Body of pancreas (tissue), 4 donors: Measurements from ENCODE around the gene MROH9. TPM values are rescaled to one million over a fixed set of nuclear protein-coding genes. Genes with fewer than 3 reads are reported as not detected.

Experiments
- ATAC-seq: fragments of 150-250 bp; one replicate; pipeline ENCODE4 v1.9.1; 2016
- DNase-seq, 4 donors: peaks; one replicate each; pipeline ENCODE4 v3.0.0-alpha.2; 2019
- H3K27ac ChIP-seq, 4 donors: fragments of 200-600 bp; sonication (generic); 1 replicate in 3 of 4; 2 replicates in 1 of 4; pipeline versions ENCODE4 v1.5.1 to v1.6.1; 2016 to 2019; ENCODE audit warnings: mild to moderate bottlenecking in 1 of 4, mixed read lengths in 1 of 4, moderate library complexity in 1 of 4
- H3K27me3 ChIP-seq, 2 donors: fragments of 200-600 bp; sonication (generic); one replicate each; pipeline ENCODE4 v1.6.0; 2016; ENCODE audit warnings: mild to moderate bottlenecking in 1 of 2
- H3K36me3 ChIP-seq, 2 donors: fragments of 200-600 bp; sonication (generic); replicated peaks in 1 of 2; 2 replicates each; pipeline ENCODE4 v1.5.1; 2016; ENCODE audit warnings: low read depth in 2 of 2; ENCODE audit not compliant: insufficient read depth in 1 of 2
- H3K4me1 ChIP-seq: fragments of 200-600 bp; sonication (generic); one replicate; pipeline ENCODE4 v1.6.0; 2016
- H3K4me3 ChIP-seq, 2 donors: fragments of 200-600 bp; sonication (generic); 1 replicate in 1 of 2; 2 replicates in 1 of 2; pipeline ENCODE4 v1.5.1; 2016 to 2019
- H3K9me3 ChIP-seq, 3 donors: fragments of 200-600 bp; sonication (generic); 1 replicate in 2 of 3; 2 replicates in 1 of 3; pipeline ENCODE4 v1.5.1; 2016
- POLR2A ChIP-seq, 3 donors: fragments of 450-650 bp; IDR thresholded peaks; one replicate each; pipeline ENCODE4 v1.6.1; 2016; ENCODE audit warnings: antibody characterized with exemption in 3 of 3, mild to moderate bottlenecking in 2 of 3
- WGBS, 2 donors: methylation state at CpG; one replicate each; pipeline ENCODE4 v1.1.5; 2017; 5-methylcytosine and 5-hydroxymethylcytosine counted together
- intact Hi-C: fragments of 100-400 bp; cut with DNase I; formaldehyde crosslinking; loops from one replicate; pipeline ENCODE4 v1.15.1; 2023
- total RNA-seq, 2 donors: library from RNA; depleted of rRNA; stranded (reverse); fragments of >200 nt; gene quantifications; one replicate each; pipeline ENCODE4 v1.1.0, GENCODE V29; 2016
- TF ChIP-seq, protein P1 (sequence below), 7 experiments: fragments of 450-650 bp in 4 of 7; fragments of 200-600 bp in 3 of 7; sonication (generic) in 3 of 7; IDR thresholded peaks; one replicate each; pipeline ENCODE4 v1.5.1; 2016 to 2019; ENCODE audit warnings: antibody characterized with exemption in 7 of 7

The MROH9 gene
- total RNA-seq, 2 donors from 2014 or later, result not detected

DNA sequence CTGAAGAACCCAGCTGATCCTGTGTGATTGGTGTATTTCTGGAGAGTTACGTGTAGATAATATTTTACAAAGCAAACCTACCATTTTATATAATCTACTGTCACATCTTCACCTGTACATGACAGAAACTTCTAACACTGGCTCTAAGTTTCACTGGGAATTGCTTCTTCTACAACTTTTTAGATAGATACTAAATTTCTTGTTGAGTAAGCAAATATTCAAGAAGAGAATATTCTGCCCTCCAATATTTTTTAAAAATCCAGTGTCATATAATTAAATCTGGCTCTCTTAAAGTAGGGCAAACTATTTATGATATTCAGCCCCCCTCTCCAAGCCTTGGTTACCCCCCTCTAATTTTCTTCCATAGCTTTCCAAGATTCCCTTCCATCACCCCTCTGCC, 50.1 kb downstream of the MROH9 start:
- Histone ChIP-seq H3K4me3 (no peak overlapping the region), H3K36me3 (no peaks in the 10 kb centered on the region), H3K9me3 (no peaks in the 10 kb centered on the region), H3K27ac (no peak overlapping the region), H3K27me3 (no peaks in the 10 kb centered on the region), H3K4me1 (no peaks in the 10 kb centered on the region)
- no peak for TF ChIP-seq POLR2A (IDR thresholded peaks at IDR 0.05)
- TF ChIP-seq, protein P1, sequence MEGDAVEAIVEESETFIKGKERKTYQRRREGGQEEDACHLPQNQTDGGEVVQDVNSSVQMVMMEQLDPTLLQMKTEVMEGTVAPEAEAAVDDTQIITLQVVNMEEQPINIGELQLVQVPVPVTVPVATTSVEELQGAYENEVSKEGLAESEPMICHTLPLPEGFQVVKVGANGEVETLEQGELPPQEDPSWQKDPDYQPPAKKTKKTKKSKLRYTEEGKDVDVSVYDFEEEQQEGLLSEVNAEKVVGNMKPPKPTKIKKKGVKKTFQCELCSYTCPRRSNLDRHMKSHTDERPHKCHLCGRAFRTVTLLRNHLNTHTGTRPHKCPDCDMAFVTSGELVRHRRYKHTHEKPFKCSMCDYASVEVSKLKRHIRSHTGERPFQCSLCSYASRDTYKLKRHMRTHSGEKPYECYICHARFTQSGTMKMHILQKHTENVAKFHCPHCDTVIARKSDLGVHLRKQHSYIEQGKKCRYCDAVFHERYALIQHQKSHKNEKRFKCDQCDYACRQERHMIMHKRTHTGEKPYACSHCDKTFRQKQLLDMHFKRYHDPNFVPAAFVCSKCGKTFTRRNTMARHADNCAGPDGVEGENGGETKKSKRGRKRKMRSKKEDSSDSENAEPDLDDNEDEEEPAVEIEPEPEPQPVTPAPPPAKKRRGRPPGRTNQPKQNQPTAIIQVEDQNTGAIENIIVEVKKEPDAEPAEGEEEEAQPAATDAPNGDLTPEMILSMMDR (IDR thresholded peaks at IDR 0.05), result no peak
- DNase-seq, result no peak
- WGBS, 2 donors, result 59 to 72% methylated on average over 1 of the region's 1 CpG
- intact Hi-C loops, result no loop called here
- no peak for ATAC-seq

DNA sequence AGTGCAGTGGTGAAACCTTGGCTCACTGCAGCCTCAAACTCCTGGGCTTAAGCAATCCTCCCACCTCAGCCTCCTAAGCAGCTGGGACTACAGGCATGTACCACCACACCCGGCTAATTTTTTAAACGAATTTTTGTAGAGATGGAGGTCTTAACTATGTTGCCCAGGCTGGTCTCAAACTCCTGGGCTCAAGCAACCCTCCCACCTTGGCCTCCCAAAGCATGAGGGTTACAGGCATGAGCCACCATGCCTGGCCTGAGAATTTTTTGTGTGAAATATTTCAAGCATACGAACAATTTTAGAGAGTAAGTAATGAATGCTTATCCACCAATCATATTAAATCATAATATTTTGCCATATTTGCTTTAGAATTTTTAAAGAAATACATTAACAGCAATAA, 51.6 kb downstream of the MROH9 start:
- Histone ChIP-seq H3K4me1 (no peaks in the 10 kb centered on the region), H3K9me3 (no peaks in the 10 kb centered on the region), H3K36me3 (no peaks in the 10 kb centered on the region), H3K27ac (no peak overlapping the region), H3K27me3 (no peaks in the 10 kb centered on the region), H3K4me3 (no peak overlapping the region)
- intact Hi-C loops, result no loop called here
- TF ChIP-seq, protein P1 (IDR thresholded peaks at IDR 0.05), result no peak
- TF ChIP-seq POLR2A (IDR thresholded peaks at IDR 0.05), result no peak
- 73 to 76% methylated on average over 3 of the region's 3 CpGs for WGBS, 2 donors
- ATAC-seq (no peak), DNase-seq (no peak)

DNA sequence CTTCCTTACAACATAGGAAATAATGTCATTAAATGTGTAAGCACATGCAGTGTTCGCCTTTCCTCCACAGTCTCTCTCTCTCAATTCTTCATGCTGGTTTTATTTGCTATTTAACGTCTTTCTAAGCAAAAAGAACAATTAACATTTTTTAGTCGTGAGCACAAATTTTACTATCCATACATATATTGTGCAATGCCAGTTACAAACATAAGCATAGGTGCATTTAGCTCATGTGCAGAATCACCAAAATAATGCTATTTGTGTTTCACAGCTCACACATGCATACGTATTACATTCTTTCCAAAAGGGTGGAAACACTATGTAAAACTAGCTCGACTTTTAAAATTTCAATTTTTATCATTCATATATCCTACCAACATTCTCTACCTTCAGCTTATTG, 52.1 kb downstream of the MROH9 start:
- 49 to 56% methylated on average over 5 of the region's 5 CpGs for whole genome bisulfite sequencing, 2 donors
- H3K4me3 ChIP-seq, result no peak overlapping the region
- no peaks in the 10 kb centered on the region for H3K9me3 ChIP-seq
- intact Hi-C loops, result no loop called here
- DNase-seq (no peak), ATAC-seq (no peak)
- H3K27me3 ChIP-seq, result no peaks in the 10 kb centered on the region
- TF ChIP-seq POLR2A (IDR thresholded peaks at IDR 0.05), result no peak
- TF ChIP-seq, protein P1 (IDR thresholded peaks at IDR 0.05), result no peak
- no peak overlapping the region for H3K27ac ChIP-seq
- no peaks in the 10 kb centered on the region for H3K4me1 ChIP-seq
- H3K36me3 ChIP-seq, result no peaks in the 10 kb centered on the region

DNA sequence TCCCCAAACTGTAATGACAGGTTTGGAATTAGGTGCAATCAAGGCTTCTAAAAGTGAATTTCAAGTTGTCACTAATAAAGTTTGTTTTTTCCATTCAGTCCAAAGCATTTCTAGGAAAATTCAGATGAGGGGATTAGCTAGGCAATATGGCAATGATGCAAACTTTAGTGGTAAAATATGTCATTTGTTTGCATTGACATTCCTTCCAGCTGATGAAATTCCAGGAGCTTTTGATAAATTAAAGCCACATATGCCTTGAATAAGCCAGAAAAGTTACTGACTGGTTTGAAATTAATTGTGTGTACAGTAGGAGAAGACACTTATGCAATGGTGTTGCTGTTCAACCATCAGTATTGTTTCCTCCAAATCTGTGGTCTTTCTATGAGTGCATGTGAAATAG, 57.8 kb downstream of the MROH9 start:
- ATAC-seq (no peak), DNase-seq (no peak)
- Histone ChIP-seq H3K36me3 (no peaks in the 10 kb centered on the region), H3K27ac (no peak overlapping the region), H3K4me3 (no peak overlapping the region), H3K27me3 (no peaks in the 10 kb centered on the region), H3K4me1 (no peaks in the 10 kb centered on the region), H3K9me3 (no peaks in the 10 kb centered on the region)
- TF ChIP-seq, protein P1 (IDR thresholded peaks at IDR 0.05), result no peak
- TF ChIP-seq POLR2A (IDR thresholded peaks at IDR 0.05), result no peak
- intact Hi-C loops, result no loop called here

DNA sequence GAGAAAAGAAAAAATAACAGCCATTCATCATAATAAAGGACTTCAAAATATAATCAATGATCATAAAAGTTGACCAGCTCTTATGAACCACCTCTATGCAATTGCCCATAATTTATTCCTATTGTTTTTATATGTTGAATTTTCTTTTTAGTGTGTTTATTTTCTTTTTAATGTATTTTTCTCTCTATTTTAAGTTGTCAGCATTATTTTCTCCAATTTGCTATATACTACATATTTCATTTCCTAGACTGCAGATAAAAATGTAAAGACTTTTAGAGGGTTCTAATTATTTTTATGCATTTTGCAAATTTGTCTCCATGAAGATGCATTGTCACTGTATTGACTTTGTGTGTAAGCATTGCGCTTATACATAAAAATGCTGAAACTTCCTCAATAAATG, 58.4 kb downstream of the MROH9 start:
- ATAC-seq (no peak), DNase-seq (no peak)
- Histone ChIP-seq H3K9me3 (no peaks in the 10 kb centered on the region), H3K27ac (no peak overlapping the region), H3K4me3 (no peak overlapping the region), H3K36me3 (no peaks in the 10 kb centered on the region), H3K27me3 (no peaks in the 10 kb centered on the region), H3K4me1 (no peaks in the 10 kb centered on the region)
- TF ChIP-seq POLR2A (IDR thresholded peaks at IDR 0.05), result no peak
- TF ChIP-seq, protein P1 (IDR thresholded peaks at IDR 0.05), result no peak
- intact Hi-C loops, result no loop called here
- 92 to 94% methylated on average over 1 of the region's 1 CpG for WGBS, 2 donors
